NCI-H1417 treated with DMSO at 0.1 percent for 48 hours (cell line): Measurements from ENCODE around the gene GPR12.
"Not testable (repeated sequence)": the region's sequence is repeated elsewhere in the genome, so short reads cannot be mapped to it uniquely, and the experiment has no call there.

ENCODE experiments used
- DNase-seq: peaks from one replicate; lab custom pipeline; 2025; lab: John Stamatoyannopoulos, UW

Gene GPR12

DNA sequence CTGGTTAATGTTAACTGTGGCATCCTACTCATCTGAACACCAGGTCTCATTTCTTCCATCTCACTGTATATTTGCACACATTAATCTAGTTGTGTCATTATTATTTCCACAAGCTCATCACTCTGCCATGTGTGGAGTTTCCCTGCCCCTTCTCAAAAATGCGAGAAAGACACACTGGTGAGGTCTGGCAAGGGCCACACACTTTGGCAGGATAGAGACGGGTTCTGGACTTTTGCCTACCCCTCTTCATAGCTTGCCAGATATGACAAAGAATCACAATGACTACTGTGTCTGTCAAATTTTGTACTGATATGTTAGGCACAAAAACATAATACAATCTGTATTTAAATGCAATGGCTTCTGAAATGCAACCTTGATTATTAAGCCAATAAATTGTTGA lies 12.9 kb downstream of the GPR12 start:
- DNase-seq, result no peak

DNA sequence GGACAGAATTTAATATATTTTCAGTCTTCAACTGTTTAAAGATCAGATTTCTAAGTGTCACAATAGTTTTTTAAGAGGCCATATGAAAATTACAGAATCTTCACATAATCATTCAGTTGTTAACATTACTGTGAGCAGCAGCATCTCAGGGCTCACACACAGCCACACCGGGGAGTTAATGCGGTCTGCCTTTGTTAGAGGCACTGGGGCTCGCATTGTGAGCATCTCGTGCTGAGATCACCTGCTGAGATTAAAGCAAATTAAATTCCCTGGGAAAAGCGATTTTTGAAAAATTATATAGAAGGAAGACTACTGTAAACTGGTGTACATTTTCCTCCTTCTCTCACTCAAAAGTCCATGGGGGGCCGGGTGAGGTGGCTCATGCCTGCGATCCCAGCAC lies 16.6 kb downstream of the GPR12 start:
- no peak for DNase-seq

- no peak for DNase-seq
Measured at GRCh38 chr13:26742691-26743358, 17.8 kb downstream of the GPR12 start.

DNA sequence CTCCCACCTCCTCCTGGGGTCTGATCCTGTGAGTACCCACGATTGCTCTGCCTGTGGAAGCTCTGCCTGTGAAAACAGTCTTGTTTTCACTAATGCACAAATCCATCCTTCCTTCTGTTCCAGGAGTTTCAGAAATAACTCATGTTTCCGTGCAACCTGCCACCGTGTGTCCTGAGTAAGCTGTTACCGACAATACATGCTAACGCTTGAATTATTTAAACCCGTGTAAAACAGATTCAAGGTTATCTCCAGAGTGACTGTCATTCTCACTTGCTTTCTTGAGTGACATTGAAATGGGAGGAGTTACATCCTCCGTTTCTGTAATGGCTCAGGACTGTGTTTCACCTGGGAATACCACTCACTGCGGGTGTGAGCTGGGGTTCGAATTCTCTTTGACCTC lies 24.9 kb downstream of the GPR12 start:
- no peak for DNase-seq

GRCh38 chr13:26727633-26728032 lies 33.0 kb downstream of the GPR12 start:
- no peak for DNase-seq

DNA sequence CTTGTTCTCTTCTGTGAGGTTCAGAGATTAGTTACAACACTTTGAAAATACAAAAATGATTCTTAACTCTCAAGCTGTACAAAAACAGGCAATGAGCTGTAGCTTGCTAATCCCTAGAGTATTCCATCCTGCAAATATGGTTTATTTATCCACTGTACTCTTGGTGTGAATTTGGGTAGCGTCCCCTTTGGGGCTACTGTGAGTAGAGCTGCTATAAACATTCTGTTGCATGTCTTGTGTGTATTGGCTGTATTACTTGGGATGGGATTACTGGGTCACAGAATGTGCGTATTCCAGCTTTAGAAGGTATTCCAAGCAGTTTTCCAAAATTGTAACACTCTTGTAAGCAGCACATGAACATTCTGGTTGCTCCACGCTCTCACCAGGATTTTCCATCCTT lies 33.5 kb downstream of the GPR12 start:
- no peak for DNase-seq

DNA sequence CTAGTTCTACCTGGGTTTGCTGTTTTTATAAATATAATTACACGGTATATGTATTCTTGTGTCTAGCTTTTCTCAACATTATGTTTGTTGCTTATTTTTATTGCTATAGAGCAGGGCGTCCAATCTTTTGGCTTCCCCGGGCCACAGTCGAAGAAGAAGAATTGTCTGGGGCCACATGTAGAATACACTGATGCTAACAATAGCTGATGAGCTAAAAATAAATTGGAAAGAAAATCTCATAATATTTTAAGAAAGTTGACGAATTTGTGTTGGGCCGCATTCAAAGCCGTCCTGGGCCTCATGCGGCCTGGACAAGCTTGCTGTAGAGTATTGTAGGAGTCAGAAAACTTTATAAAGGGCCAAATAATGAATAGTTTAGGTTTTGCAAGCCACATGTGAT lies 33.9 kb downstream of the GPR12 start:
- no peak for DNase-seq

- DNase-seq, result not testable (repeated sequence)
Measured at GRCh38 chr13:26723620-26724019, 37.0 kb downstream of the GPR12 start.

DNA sequence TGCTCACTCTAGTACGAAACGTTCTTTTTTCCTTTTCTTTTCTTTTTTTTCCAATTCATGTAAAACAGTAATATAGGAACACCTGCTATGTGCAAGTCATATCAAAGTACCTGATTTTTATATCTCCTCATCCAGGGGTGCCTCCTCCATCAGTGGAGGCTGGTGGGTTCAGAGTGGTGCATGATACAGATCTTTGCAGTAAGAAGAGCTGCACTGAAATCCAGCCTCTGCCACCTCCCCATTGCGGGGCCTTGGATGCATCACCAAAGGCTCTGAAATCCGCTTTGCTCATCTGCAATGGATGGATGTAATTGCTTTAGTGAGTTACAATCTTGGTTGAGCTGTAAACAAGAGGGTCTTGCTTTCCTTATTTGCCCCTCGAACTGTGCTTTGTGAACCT lies 38.3 kb downstream of the GPR12 start:
- DNase-seq, result no peak

- DNase-seq, result no peak
Measured at GRCh38 chr13:26721251-26722121, 39.1 kb downstream of the GPR12 start.

GRCh38 chr13:26719356-26719945 lies 41.1 kb downstream of the GPR12 start:
- no peak for DNase-seq

GRCh38 chr13:26718872-26719271 lies 41.7 kb downstream of the GPR12 start:
- no peak for DNase-seq

DNA sequence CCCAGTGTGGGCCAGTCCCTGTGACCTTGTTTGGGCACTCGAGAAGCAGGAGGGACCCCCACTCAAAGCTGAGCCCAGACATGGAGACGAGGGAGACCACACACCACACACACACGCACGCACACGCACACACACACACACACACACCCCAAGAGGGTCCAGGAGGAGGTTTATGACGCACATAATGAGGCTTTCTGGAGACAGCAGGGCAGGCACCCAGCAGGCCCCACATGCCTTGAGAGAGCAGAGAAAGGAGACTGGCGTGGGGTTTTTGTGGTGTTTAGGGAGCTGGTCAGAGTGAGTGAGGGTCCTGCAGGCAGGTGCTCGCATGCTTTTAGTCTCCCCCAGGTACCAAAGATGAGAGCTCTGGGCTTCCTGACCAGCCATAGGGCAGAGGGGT lies 42.4 kb downstream of the GPR12 start:
- no peak for DNase-seq

- DNase-seq, result no peak
Measured at GRCh38 chr13:26716984-26717383, 43.6 kb downstream of the GPR12 start.

- no peak for DNase-seq
Measured at GRCh38 chr13:26713341-26713740, 47.2 kb downstream of the GPR12 start.

DNA sequence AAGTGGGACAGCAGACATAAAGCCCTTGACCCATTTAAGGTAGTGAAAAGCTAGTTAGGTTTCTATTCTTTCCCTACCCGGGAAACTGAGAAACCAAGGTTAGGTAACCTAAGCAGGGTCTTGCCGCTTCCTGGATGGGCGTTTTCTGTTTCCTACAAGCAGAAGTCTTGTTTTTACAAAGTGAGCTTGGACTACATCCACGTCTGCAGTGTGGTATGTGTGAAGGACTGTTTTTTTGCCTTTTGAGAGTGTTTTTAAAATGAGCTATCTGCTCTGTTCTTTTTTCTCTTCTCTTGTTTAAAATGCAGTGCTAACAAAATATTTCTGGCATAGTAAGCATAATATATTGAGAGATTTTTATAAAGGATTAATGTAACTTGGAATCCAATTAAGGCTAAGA lies 49.4 kb downstream of the GPR12 start:
- no peak for DNase-seq

DNA sequence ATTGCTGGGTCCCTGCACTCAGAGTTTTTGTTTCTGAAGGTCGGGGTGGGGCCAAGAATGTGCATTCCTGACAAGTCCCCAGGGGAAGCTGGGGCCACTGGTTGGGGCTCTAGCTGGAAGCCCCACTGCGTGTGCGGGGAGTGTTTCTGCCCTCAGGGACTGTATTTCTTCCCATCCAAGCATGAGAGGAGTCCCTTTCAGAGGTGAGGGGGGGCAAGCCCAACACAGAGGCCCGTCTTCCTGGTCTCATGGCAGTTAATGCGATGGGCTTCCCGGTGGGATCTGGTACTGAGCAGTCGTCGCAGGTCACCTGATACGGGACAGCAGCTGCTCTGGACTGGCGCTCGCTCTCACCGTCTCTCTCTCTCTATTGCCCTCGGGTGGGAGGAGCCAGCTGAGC lies 50.4 kb downstream of the GPR12 start:
- DNase-seq, result no peak

- DNase-seq, result no peak
Measured at GRCh38 chr13:26709461-26709860, 51.1 kb downstream of the GPR12 start.

DNA sequence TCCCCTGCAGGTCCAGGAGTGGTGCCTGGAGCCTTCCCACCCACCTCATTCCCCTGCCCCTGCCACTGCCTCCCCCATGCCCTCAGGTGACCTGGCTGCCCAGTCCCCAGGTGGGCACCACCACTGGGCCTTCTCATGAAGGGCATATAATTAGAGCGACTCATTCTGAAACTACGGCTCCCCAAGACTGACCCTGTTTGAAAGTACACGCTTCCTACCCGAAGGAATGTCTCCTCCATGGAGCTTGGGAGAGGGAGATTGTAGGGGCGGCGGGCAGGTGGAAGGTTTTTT lies 52.6 kb downstream of the GPR12 start:
- DNase-seq, result no peak

DNA sequence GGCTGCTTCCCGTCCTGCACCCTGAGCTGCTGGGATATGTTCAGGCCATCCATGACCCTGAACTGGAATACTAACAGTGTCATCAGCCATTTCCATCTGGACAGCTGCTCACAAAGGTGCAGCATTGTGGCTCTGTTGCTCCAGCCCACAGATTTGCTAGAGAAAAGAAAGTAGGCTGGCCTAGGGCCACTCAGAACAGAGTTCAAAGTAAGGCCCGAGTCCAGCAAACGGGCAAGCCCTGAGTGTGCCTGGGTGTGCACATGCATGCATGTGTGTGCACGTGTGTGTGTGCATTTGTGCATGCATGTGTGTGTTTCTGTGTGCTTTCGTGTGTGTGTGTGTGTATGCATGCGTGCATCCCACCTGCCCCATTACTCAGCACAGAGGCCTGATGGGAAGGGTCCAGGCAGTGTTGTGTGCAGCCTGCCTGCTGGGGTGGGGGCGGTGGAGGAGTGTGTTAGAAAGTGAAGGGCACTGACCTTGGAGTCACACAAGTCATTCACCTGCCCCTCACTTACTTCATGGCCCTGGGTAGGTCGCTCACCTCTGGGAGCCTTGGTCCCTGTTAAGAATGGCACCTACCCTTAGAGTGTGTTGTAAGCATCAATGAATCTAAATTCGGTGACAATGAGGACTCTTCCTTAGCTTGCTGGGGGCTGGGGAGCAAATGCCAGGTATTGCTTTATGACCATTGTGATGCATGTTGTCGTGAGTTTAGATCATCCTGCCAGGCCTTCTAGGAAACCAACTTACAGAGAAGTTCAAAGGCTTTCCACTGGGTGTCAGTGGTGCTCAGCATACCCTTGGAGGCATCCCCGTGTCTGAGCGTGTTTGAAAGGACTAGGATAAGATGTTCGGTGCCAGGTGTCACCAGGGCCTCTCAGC lies 53.2 kb downstream of the GPR12 start:
- DNase-seq, result no peak

GRCh38 chr13:26706381-26706780 lies 54.2 kb downstream of the GPR12 start:
- no peak for DNase-seq

- no peak for DNase-seq
Measured at GRCh38 chr13:26705536-26705935, 55.0 kb downstream of the GPR12 start.
